WTC11 (cell line): ENCODE data around the gene ESYT1. TPM values are rescaled to one million over a fixed set of nuclear protein-coding genes. Genes with fewer than 3 reads are reported as not detected.

Source experiments
- ATAC-seq: fragments of 200-7000 bp; cut with Tn5 transposase; 2 replicates; pipeline ENCODE4 v1.10.0; 2021; ENCODE audit warnings: mild to moderate bottlenecking, moderate library complexity
- CTCF ChIA-PET: fragments of 300-600 bp; sonication (Branson Sonifier 250); formaldehyde crosslinking; loops from one replicate; lab custom pipeline; 2021; ENCODE audit warnings: antibody characterized with exemption; lab: Charles Lee
- POLR2A ChIA-PET: fragments of 350-600 bp; sonication (Branson Sonifier 250); formaldehyde crosslinking; loops from one replicate; lab custom pipeline; 2021; ENCODE audit warnings: antibody characterized with exemption; lab: Charles Lee
- DNase-seq: peaks from one replicate; pipeline ENCODE4 v3.0.0; 2021; ENCODE audit warnings: low spot score
- H3K27ac Mint-ChIP-seq: 2 replicates; pipeline ENCODE4 v1.8.0; 2021; ENCODE audit warnings: mixed read lengths
- H3K27me3 Mint-ChIP-seq: 2 replicates; pipeline ENCODE4 v1.8.0; 2021; ENCODE audit warnings: low read depth, mild to moderate bottlenecking, moderate library complexity, mixed read lengths
- H3K36me3 Mint-ChIP-seq: 2 replicates; pipeline ENCODE4 v1.8.0; 2021; ENCODE audit warnings: mixed read lengths
- H3K4me1 Mint-ChIP-seq: 2 replicates; pipeline ENCODE4 v1.8.0; 2022; ENCODE audit warnings: mixed read lengths
- H3K4me3 Mint-ChIP-seq: 2 replicates; pipeline ENCODE4 v1.8.0; 2021; ENCODE audit warnings: mild to moderate bottlenecking, moderate library complexity, mixed read lengths
- H3K9me3 Mint-ChIP-seq: 2 replicates; pipeline ENCODE4 v1.8.0; 2021; ENCODE audit warnings: mixed read lengths
- ESRRA ChIP-seq: sonication (generic); formaldehyde crosslinking; IDR thresholded peaks from 2 replicates; pipeline ENCODE4 v1.8.1; 2022; ENCODE audit warnings: mild to moderate bottlenecking, missing genetic modification reagents, borderline replicate concordance
- ETV6 ChIP-seq: sonication (generic); formaldehyde crosslinking; IDR thresholded peaks from 2 replicates; pipeline ENCODE4 v1.8.1; 2022; ENCODE audit warnings: mild to moderate bottlenecking, missing genetic modification reagents
- MYBL2 ChIP-seq: sonication (generic); formaldehyde crosslinking; IDR thresholded peaks from 2 replicates; pipeline ENCODE4 v1.8.1; 2023; ENCODE audit warnings: mild to moderate bottlenecking, moderate library complexity, missing genetic modification reagents
- RELA ChIP-seq: sonication (generic); formaldehyde crosslinking; IDR thresholded peaks from 2 replicates; pipeline ENCODE4 v1.8.1; 2022; ENCODE audit warnings: missing genetic modification reagents, mild to moderate bottlenecking, borderline replicate concordance
- TEAD1 ChIP-seq: sonication (generic); formaldehyde crosslinking; IDR thresholded peaks from 2 replicates; pipeline ENCODE4 v1.8.0; 2022; ENCODE audit warnings: mild to moderate bottlenecking, missing genetic modification reagents
- TP53 ChIP-seq: sonication (generic); formaldehyde crosslinking; IDR thresholded peaks from 2 replicates; pipeline ENCODE4 v1.8.1; 2023; ENCODE audit warnings: mild to moderate bottlenecking, missing genetic modification reagents
- ZNF425 ChIP-seq: fragments of 250-450 bp; sonication (Bioruptor Pico); conservative IDR thresholded peaks from 2 replicates; pipeline ENCODE4 v1.9.0; 2021; ENCODE audit warnings: mild to moderate bottlenecking
- ZNF512 ChIP-seq: sonication (generic); formaldehyde crosslinking; IDR thresholded peaks from 2 replicates; pipeline ENCODE4 v1.8.1; 2022; ENCODE audit warnings: missing genetic modification reagents, borderline replicate concordance
- ZNF532 ChIP-seq: fragments of 250-450 bp; sonication (Bioruptor Pico); IDR thresholded peaks from 2 replicates; pipeline ENCODE4 v1.9.0; 2021; ENCODE audit warnings: mild to moderate bottlenecking, borderline replicate concordance
- total RNA-seq: library from RNA; stranded (reverse); gene quantifications from 3 replicates; pipeline ENCODE4 v1.2.3, GENCODE V29; 2021
- TF ChIP-seq, protein P1 (sequence below): sonication (generic); formaldehyde crosslinking; IDR thresholded peaks from 2 replicates; pipeline ENCODE4 v1.8.1; 2022; ENCODE audit warnings: low read depth, missing genetic modification reagents, borderline replicate concordance
- TF ChIP-seq, protein P2 (sequence below): sonication (generic); formaldehyde crosslinking; IDR thresholded peaks from 2 replicates; pipeline ENCODE4 v1.8.0; 2023; ENCODE audit warnings: missing genetic modification reagents, mild to moderate bottlenecking, borderline replicate concordance
- TF ChIP-seq, protein P3 (sequence below): fragments of 250-450 bp; sonication (Bioruptor Pico); IDR thresholded peaks from 2 replicates; pipeline ENCODE4 v1.8.0; 2021; ENCODE audit warnings: mild to moderate bottlenecking
- TF ChIP-seq, protein P4 (sequence below): fragments of 250-450 bp; sonication (Bioruptor Pico); IDR thresholded peaks from 2 replicates; pipeline ENCODE4 v2.1.2; 2022; ENCODE audit warnings: mild to moderate bottlenecking, moderate library complexity

ESYT1 gene
- total RNA-seq, 1 experiment from 2014 or later: 80.1 TPM

DNA sequence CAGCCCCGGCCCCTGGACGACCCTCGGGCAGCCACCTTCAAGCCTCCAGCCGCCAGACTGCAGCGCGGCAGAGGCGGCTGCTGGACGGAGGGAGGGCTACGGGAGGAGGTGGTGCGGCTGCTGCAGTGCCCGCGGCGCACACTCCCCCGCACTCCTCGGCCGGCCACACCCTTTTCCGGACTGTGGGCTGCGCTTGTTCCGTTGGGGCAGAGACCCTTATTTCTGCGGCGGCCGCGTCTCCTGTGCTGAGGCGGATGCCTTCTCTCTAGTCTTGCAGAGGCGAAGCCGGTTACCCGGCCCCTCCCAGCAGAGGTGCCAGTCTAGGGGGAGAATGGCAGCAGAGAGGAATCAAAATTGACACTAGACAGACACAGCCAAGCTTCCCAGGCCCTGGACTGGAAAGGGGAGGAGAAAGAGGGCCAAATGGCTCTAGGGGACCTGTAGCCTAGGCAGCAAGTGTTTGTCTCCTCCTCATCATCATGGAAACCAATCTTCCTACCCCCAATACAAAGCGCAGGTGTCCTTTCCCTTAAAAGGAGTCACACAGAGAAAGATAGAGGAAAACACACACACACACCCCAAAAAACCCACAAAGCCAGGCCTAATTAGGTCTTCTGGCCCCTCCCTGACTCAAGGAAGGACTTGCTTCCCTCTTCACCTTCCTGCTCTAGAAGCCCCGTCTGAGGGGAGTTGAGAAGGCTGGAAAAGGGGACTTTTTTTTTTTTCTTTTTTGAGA is 1.3 kb downstream of the ESYT1 start (continued):
- no peak for TF ChIP-seq ZNF512 (CRISPR knock-in tag)
- TF ChIP-seq ETV6 (CRISPR knock-in tag): 0 out of 2 replicates have a peak, but pooled peaks have one; percentile 0
- TF ChIP-seq, protein P1, sequence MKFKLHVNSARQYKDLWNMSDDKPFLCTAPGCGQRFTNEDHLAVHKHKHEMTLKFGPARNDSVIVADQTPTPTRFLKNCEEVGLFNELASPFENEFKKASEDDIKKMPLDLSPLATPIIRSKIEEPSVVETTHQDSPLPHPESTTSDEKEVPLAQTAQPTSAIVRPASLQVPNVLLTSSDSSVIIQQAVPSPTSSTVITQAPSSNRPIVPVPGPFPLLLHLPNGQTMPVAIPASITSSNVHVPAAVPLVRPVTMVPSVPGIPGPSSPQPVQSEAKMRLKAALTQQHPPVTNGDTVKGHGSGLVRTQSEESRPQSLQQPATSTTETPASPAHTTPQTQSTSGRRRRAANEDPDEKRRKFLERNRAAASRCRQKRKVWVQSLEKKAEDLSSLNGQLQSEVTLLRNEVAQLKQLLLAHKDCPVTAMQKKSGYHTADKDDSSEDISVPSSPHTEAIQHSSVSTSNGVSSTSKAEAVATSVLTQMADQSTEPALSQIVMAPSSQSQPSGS (CRISPR knock-in tag): no peak
- no peak for TF ChIP-seq TEAD1 (CRISPR knock-in tag)
- no peak for TF ChIP-seq RELA (CRISPR knock-in tag)
- TF ChIP-seq, all 79 proteins: peak for 2

- POLR2A ChIA-PET: interaction anchor here (5.3 kb wide), 1 partner anchor 31 kb away, joined by 104 read pairs; the partner anchor contains the start of gene MYL6
- H3K27me3 Mint-ChIP-seq: no peaks in the 10 kb centered on the region; the same call in 1 of the 2 replicates
- no peak for ATAC-seq
- CTCF ChIA-PET: interaction anchor here (1.0 to 4.2 kb wide), 2 partner anchors 22 to 59 kb away, joined by 4 to 22 read pairs; partner anchors contain the start of genes MYL6B and SMARCC2
- H3K36me3 Mint-ChIP-seq: peaks cover 44% of the 10 kb centered on the region
- no peak for DNase-seq
- peak overlapping the region; percentile 98 for H3K4me3 Mint-ChIP-seq
- no peak overlapping the region for H3K27ac Mint-ChIP-seq
- TF ChIP-seq, protein P2, sequence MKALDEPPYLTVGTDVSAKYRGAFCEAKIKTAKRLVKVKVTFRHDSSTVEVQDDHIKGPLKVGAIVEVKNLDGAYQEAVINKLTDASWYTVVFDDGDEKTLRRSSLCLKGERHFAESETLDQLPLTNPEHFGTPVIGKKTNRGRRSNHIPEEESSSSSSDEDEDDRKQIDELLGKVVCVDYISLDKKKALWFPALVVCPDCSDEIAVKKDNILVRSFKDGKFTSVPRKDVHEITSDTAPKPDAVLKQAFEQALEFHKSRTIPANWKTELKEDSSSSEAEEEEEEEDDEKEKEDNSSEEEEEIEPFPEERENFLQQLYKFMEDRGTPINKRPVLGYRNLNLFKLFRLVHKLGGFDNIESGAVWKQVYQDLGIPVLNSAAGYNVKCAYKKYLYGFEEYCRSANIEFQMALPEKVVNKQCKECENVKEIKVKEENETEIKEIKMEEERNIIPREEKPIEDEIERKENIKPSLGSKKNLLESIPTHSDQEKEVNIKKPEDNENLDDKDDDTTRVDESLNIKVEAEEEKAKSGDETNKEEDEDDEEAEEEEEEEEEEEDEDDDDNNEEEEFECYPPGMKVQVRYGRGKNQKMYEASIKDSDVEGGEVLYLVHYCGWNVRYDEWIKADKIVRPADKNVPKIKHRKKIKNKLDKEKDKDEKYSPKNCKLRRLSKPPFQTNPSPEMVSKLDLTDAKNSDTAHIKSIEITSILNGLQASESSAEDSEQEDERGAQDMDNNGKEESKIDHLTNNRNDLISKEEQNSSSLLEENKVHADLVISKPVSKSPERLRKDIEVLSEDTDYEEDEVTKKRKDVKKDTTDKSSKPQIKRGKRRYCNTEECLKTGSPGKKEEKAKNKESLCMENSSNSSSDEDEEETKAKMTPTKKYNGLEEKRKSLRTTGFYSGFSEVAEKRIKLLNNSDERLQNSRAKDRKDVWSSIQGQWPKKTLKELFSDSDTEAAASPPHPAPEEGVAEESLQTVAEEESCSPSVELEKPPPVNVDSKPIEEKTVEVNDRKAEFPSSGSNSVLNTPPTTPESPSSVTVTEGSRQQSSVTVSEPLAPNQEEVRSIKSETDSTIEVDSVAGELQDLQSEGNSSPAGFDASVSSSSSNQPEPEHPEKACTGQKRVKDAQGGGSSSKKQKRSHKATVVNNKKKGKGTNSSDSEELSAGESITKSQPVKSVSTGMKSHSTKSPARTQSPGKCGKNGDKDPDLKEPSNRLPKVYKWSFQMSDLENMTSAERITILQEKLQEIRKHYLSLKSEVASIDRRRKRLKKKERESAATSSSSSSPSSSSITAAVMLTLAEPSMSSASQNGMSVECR (CRISPR knock-in tag): no peak
- no peak for TF ChIP-seq MYBL2 (CRISPR knock-in tag)
- TF ChIP-seq ESRRA (CRISPR knock-in tag): no peak
- TF ChIP-seq ZNF532 (CRISPR knock-in tag): no peak
- no peak for TF ChIP-seq TP53 (CRISPR knock-in tag)
- no peak for TF ChIP-seq ZNF425 (CRISPR knock-in tag)
- TF ChIP-seq, protein P3, sequence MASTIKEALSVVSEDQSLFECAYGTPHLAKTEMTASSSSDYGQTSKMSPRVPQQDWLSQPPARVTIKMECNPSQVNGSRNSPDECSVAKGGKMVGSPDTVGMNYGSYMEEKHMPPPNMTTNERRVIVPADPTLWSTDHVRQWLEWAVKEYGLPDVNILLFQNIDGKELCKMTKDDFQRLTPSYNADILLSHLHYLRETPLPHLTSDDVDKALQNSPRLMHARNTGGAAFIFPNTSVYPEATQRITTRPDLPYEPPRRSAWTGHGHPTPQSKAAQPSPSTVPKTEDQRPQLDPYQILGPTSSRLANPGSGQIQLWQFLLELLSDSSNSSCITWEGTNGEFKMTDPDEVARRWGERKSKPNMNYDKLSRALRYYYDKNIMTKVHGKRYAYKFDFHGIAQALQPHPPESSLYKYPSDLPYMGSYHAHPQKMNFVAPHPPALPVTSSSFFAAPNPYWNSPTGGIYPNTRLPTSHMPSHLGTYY (CRISPR knock-in tag): no peak
- TF ChIP-seq, protein P4, sequence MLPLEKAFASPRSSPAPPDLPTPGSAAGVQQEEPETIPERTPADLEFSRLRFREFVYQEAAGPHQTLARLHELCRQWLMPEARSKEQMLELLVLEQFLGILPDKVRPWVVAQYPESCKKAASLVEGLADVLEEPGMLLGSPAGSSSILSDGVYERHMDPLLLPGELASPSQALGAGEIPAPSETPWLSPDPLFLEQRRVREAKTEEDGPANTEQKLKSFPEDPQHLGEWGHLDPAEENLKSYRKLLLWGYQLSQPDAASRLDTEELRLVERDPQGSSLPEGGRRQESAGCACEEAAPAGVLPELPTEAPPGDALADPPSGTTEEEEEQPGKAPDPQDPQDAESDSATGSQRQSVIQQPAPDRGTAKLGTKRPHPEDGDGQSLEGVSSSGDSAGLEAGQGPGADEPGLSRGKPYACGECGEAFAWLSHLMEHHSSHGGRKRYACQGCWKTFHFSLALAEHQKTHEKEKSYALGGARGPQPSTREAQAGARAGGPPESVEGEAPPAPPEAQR: no peak
- H3K9me3 Mint-ChIP-seq: no peaks in the 10 kb centered on the region
- peaks cover 30% of the 10 kb centered on the region for H3K4me1 Mint-ChIP-seq
These were observed 2.0 kb downstream of the ESYT1 start for GRCh38 chr12:56129942-56130495.
